ENCODE data around the gene CDH22. TPM values are rescaled to one million over a fixed set of nuclear protein-coding genes. Genes with fewer than 3 reads are reported as not detected.

Gene CDH22
- total and polyA plus RNA-seq, 11 donors = 0.03 to 0.90 (median 0.48) TPM

DNA sequence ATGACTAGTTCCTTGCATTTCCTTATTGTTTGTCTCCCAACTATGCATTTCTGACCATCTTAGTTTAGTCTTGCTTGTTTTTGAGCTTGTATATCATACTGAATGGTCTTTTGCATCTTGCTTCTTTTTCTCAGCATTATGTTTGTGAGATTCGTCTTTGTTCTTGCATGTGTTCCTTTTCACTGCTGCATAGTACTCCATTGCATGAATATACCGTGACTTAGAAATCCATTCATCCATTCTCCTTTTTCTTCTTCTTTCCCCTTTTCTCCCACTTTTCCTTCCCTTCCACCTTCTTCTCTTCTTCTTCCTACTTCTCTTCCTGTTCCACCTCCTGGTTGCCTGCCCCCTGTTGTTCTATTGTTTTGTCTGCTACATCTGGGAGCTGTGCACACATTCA lies 42.8 kb downstream of the CDH22 start:
- WGBS, 4 donors = 86 to 92% (median 89%) methylated on average over 2 of the region's 2 CpGs
- intact Hi-C loops (cut with DNase I) = no loop called here
- no peak overlapping the region for H3K4me3 ChIP-seq
- TF ChIP-seq, protein P1, sequence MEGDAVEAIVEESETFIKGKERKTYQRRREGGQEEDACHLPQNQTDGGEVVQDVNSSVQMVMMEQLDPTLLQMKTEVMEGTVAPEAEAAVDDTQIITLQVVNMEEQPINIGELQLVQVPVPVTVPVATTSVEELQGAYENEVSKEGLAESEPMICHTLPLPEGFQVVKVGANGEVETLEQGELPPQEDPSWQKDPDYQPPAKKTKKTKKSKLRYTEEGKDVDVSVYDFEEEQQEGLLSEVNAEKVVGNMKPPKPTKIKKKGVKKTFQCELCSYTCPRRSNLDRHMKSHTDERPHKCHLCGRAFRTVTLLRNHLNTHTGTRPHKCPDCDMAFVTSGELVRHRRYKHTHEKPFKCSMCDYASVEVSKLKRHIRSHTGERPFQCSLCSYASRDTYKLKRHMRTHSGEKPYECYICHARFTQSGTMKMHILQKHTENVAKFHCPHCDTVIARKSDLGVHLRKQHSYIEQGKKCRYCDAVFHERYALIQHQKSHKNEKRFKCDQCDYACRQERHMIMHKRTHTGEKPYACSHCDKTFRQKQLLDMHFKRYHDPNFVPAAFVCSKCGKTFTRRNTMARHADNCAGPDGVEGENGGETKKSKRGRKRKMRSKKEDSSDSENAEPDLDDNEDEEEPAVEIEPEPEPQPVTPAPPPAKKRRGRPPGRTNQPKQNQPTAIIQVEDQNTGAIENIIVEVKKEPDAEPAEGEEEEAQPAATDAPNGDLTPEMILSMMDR (IDR thresholded peaks at IDR 0.05) = no peak
- no peak for TF ChIP-seq POLR2A (IDR thresholded peaks at IDR 0.05)
- no peaks in the 10 kb centered on the region for H3K4me1 ChIP-seq
- H3K27me3 ChIP-seq = peaks cover 0 to 57% (median 18%) of the 10 kb centered on the region in 9 donors
- no peak for DNase-seq
- no peak for ATAC-seq
- H3K9me3 ChIP-seq = no peaks in the 10 kb centered on the region
- no peaks in the 10 kb centered on the region for H3K36me3 ChIP-seq
- no peak overlapping the region for H3K27ac ChIP-seq

DNA sequence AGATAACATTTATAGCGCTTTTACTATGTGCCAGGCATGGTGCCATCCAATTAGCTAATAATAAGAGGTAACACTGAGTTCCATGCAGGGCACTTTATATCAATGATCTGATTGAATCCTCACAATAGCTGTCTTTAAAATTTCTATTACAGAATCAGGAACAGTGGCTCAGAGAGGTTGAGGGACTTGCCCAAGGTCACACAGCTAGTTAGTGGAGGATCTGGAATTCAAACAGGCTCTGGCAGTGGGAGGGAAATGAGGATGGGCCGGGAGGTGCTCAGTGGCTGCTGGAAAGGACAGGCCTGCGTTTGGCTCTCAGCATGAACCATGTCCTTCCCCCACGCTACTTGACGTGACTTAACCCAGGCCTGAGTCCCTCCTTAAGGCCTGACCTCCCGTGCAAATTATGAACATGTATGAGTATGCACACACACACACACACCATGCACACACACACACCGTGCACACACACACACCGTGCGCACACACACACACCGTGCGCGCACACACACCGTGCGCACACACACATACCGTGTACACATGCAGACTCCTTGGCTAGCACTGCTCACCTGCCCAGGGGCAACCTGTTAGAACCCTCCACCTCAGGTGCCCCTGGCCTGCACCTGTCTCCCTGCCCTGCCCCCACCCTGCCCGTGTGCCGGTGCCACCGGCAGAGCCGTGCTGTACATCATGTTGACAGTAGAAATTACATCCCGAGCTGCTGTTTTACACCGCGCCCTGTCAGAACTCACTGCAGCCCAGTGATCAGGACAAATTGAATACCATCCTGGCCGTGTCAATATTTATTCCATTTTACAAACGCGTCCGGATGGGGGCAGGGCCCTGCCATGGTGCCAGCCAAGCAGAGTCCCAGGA lies 43.7 kb downstream of the CDH22 start:
- Histone ChIP-seq H3K36me3 (no peaks in the 10 kb centered on the region), H3K9me3 (no peaks in the 10 kb centered on the region), H3K27ac (no peak overlapping the region), H3K4me3 (no peak overlapping the region), H3K27me3 (peaks cover 0 to 49% (median 18%) of the 10 kb centered on the region in 9 donors), H3K4me1 (no peaks in the 10 kb centered on the region)
- intact Hi-C loops (cut with DNase I) = no loop called here
- WGBS, 4 donors = 79 to 85% (median 83%) methylated on average over 23 to 26 of the region's 26 CpGs
- no peak for ATAC-seq
- no peak for TF ChIP-seq POLR2A (IDR thresholded peaks at IDR 0.05)
- TF ChIP-seq, protein P1 (IDR thresholded peaks at IDR 0.05) = no peak
- DNase-seq = no peak

DNA sequence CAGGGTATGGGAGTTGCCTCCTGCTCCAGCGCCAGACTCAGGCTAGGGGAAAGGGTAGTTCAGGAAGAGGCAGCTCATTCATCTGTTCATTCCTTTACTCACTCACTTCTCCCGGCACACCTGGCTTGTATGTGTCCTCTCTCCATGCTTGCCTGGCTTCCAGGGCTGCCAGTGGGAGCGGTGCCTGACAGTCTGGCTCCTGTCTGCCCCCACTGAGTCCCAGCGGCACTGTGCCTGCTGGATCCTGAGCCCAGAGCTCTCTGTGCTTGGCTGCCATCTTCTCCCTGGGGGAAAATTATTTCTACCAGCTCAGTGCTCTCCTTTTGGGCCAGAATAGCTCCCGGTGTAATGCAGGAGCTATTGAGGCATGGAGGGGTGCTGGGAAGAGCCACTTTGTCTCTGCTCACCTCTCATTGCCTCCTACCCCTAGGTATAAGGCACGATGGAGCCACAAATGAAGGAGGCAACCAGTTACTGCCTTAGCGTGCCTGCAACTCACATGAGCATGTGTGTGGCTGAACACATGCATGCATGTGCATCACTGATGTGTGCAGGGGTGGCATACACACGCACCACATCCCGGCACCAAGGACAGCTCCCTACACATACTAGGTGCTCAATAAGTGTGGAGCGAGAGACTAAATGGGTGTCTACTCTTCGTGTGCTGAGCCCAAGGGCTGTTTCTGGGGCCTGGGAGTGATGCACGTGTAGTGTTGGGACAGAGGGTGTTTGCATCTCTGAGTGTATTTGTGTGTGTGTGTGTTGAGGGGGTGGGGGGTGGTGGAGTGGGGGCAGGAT lies 46.6 kb downstream of the CDH22 start:
- Histone ChIP-seq H3K4me1 (no peaks in the 10 kb centered on the region), H3K9me3 (no peaks in the 10 kb centered on the region), H3K27me3 (peaks cover 0 to 39% (median 13%) of the 10 kb centered on the region in 9 donors), H3K4me3 (no peak overlapping the region), H3K36me3 (no peaks in the 10 kb centered on the region), H3K27ac (no peak overlapping the region)
- TF ChIP-seq, protein P1 (IDR thresholded peaks at IDR 0.05) = no peak
- TF ChIP-seq POLR2A (IDR thresholded peaks at IDR 0.05) = no peak
- no peak for ATAC-seq
- DNase-seq = no peak
- intact Hi-C loops (cut with DNase I) = no loop called here
- WGBS, 4 donors = 70 to 78% (median 72%) methylated on average over 10 to 12 of the region's 12 CpGs

DNA sequence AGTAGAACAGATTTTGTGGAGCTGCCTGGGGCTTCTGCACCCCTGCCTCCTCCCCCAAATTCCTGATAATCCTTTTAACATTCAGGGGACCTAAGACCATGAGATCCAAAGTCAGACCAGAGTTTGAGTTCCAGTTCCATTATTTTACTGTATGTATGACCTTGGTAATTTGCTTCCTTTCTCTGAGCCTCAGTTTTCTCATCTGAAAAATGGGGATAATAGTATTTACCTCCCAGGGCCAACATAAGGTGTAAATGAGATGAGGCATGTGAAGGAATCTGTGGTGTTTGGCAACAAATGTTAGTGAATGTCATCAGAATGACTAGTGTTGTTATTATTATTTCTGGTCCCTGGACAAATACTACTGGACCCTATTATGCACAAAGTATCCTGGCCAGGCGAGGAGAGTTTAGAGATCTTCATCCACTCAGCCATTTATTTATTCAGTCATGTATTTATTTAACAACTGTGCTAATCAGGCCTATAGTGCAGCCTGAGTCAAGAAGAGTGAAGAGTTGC lies 47.3 kb downstream of the CDH22 start:
- TF ChIP-seq, protein P1 (IDR thresholded peaks at IDR 0.05) = no peak
- TF ChIP-seq POLR2A (IDR thresholded peaks at IDR 0.05) = no peak
- no peak for ATAC-seq

More for the DNA sequence above, 47.3 kb downstream of the CDH22 start:
- Histone ChIP-seq H3K9me3 (no peaks in the 10 kb centered on the region), H3K36me3 (no peaks in the 10 kb centered on the region), H3K4me3 (no peak overlapping the region), H3K27ac (no peak overlapping the region), H3K4me1 (peaks cover 0 to under 1% (median 0%) of the 10 kb centered on the region in 12 donors), H3K27me3 (peaks cover 0 to 36% (median 13%) of the 10 kb centered on the region in 9 donors)
- no peak for DNase-seq
- 73 to 88% (median 77%) methylated on average over 1 of the region's 1 CpG for whole genome bisulfite sequencing, 4 donors
- intact Hi-C loops (cut with DNase I) = no loop called here
